GM15510 (cell line): ENCODE results near the gene NEURL2.
A peak's percentile ranks its signal among the peaks of the same experiment; 100 is the strongest.

Source experiments
- POLR2A ChIP-seq: IDR thresholded peaks from 3 replicates; pipeline ENCODE4 v1.6.1; 2011; ENCODE audit warnings: borderline replicate concordance; ENCODE audit not compliant: insufficient read length; ENCODE audit errors: extremely low read depth

NEURL2 gene

DNA sequence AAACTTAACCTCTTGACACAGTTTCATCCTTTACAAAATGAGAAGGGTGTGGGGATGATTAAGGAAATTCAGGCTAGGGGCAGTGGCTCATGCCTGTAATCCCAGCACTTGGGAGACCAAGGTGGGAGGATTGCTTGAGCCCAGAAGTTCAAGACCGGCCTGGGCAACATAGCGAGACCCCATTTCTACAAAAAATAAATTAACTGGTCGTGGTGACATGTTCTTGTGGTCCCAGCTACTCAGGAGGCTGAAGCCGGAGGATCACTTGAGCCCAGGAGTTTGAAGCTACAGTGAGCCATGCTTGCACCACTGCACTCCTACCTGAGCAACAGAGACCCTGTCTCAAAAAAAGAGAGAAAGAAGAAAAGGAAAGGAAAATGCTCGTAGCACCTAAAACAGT, 24.6 kb downstream of the NEURL2 start:
- no peak for TF ChIP-seq POLR2A

GRCh38 chr20:45863543-45864470, 27.2 kb downstream of the NEURL2 start:
- TF ChIP-seq POLR2A: no peak

DNA sequence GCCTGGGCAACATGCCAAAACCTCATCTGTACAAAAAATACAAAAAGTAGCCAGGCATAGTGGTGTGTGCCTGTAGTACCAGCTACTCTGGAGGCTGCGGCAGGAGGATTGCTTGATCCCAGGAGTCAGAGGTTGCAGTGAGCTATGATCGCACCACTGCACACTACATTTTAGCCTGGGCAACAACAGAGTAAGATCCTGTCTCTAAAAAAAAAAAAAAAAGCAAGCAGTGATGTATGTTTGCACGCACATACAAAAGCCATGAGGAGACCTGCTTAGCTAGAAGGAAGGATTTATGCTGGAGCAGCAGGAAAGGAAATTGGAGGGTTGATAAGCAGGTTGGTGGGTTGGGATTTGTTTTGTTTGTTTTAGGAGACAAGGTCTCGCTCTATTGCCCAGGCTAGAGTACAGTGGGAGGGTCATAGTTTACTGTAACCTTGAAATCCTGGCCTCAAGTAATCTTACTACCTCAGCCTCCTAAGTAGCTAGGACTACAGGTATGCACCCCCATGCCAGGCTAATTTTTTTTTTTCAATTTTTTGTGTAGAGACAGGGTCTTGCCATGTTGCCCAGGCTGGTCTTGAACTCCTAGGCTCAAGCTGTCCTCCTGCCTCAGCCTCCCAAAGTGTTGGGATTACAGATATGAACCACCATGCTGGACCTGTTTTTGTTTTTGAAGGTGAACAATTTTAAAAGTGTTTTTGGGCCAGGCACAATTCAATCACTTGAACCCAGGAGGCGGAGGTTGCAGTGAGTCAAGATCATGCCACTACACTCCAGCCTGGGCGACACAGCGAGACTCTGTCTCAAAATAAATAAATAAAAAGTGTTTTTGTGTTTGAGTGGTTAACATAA, 29.6 kb downstream of the NEURL2 start:
- TF ChIP-seq POLR2A: no peak

GRCh38 chr20:45860560-45861220, 30.3 kb downstream of the NEURL2 start:
- TF ChIP-seq POLR2A: no peak

DNA sequence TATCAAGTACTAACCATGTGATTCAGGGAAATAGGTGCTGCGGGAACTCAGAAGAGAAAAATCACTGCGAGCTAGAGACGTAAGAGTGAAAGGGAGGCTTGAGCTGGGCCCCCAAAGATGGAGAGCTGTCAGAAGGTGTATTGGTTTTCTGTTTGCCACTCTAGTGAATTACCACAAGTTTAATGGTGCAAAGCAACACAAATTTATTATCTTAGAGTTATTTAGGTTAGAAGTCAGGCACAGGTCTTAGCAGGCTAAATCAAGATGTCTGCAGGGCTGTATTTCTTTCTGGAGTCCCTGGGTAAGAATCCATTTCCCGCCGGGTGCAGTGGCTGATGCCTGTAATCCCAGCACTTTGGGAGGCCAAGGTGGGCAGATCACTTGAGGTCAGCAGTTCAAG, 31.1 kb downstream of the NEURL2 start:
- TF ChIP-seq POLR2A: no peak

GRCh38 chr20:45857882-45858216, 33.2 kb downstream of the NEURL2 start:
- TF ChIP-seq POLR2A: no peak

DNA sequence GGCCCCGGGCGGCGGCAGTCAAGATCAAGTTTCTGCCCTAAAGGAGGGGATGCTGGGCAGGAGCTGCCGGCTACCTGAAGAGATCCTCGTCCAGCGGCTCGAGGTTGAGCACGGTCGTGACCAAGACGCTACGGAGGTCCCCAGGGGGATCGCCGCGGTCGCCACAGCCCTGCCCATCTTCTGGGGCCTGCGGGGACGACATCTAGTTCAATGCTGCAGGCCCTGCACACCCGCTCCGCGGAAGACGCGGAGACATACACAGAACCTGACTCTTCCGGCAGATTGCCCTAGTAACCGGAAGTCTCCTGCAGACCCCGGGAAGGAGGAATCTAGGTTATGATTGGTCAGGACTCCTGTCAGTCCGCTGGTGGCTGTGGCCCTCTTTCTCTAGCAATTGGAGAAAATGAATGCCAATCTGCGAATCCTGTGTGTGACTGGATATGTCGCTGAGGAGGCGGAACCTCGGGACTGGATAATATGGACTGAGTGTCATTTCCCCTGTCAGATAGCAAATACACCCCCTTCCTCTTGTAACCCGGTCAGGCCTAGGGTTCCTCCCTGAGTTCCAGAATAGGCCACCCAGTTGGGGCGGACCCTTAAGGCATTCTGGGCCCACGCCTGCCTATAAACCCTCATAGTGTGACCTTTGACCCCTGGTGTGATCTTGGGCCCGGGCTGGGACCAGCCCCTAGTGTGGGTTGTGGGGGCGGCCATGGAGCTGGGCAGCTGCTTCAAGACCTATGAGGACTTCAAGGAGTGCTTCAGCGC, 33.7 kb downstream of the NEURL2 start, which contains the start of the genes ACOT8 and ZSWIM3:
Gene ACOT8, minus strand, starts transcription at position 279 of the 768 bp plus-strand sequence. Its CDS starts 77 bp downstream, at position 202.
Gene ZSWIM3, plus strand, starts transcription at position 501 of the 768 bp plus-strand sequence. Its CDS starts 212 bp downstream, at position 713.
- peak; percentile 92 for TF ChIP-seq POLR2A

GRCh38 chr20:45853484-45853883, 37.5 kb downstream of the NEURL2 start:
- no peak for TF ChIP-seq POLR2A

- no peak for TF ChIP-seq POLR2A
Observed at GRCh38 chr20:45852326-45852725, 38.7 kb downstream of the NEURL2 start.

DNA sequence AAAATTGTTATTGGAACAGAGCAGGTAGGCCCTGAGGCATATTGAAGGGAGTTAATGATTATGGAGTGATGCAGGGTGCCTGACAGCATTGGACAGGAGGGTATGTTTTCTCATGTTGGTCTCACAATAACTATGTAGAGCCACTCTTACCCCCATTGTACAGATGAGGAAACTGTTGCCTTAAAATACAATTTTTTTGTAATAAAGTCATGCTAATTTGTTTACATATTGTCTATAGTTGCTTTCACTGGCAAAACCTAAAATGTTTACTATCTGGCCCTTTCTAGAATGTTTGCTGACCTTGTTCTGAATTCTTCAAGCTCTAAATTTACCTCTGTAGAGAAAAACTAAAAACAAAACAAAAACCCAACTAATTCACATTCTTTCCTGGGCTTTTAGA, 39.5 kb downstream of the NEURL2 start:
- TF ChIP-seq POLR2A: no peak

DNA sequence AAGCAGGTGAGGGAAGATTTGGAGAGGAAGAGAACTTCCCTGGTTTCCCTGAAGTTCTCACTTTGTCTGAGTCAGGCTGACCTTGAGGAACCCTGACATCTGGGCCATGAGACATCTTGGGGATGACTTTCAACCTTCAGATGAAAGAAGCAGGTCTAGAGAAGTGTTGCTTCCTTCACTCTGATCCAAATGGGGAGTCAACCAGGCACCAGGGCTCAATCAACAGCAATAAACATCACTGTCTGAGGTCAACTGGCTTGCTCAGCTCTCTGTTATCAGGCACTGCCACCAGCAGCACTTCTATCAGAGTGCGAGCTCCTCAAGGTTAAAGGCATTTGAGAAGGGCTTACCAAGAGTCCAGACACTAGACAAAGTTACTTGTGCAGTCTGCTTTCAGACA, 40.1 kb downstream of the NEURL2 start:
- TF ChIP-seq POLR2A: no peak

DNA sequence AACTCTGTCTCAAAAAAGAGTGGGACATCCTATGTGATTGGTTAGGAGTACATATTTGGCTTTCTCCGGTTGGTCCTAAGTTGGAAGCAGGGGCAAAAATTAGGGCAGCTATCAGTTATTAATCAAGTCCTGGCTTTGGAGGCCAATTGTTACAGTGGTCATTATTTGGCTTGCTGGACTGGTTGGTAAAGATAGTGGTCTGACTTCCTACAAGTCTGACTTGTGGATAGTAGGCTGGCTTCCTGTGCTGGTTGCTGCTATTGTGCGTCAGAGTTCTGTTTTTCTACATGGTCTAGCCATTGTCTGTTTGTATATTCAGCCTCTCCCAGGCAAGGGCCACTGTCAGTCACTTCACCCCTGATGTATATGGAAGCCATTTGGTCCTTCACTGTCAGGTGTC, 40.8 kb downstream of the NEURL2 start:
- TF ChIP-seq POLR2A: no peak

- TF ChIP-seq POLR2A: no peak
Observed at GRCh38 chr20:45848969-45849582, 41.9 kb downstream of the NEURL2 start.

GRCh38 chr20:45848421-45848820, 42.6 kb downstream of the NEURL2 start:
- TF ChIP-seq POLR2A: no peak
